Measurements from ENCODE around the gene RNU4-1.

RNU4-1 gene

DNA sequence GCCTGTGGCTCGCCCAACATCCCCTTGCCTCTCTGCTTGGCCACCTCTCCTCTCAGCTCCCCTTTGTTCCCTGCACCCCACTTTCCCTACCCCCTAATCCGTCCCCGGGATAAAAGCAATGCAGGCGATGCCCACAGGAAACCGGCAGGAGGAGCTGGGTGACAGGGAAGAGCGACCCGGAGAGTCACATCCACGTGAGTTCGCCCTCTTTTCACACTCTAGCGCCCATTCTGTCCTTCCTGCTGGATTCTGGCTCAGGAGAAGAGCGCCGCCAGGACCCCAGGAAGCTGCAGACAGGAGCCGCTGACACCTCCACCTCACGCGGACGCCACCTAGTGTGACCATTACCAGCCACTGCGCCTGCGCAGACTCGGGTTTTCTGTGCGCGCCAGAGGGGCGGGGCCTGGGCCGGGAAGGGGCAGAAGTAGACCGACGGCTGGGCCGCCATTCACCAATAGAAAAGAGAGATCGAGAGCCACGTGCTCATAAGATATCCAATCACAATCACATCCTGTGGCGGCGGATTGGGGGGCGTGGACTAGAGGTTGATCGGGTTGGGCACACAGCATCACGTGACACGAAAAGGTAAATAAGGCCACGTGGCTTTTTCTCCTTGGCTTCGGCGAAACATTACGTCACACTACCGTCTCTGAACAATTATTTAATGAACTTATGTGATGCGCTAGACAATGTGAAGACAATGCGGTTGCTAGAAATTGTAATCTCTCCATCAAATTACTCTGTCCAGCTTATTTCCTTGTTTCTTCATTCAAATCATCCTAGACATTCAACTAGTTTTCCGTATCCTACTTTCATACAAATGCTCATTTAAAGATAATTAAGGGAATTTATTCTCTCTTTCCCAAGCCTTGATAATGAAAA, 24.4 kb upstream of the RNU4-1 start:
- peak; percentile 69 for TF ChIP-seq CTCF (IDR thresholded peaks at IDR 0.05; ENCODE audit: low read depth, low read length)
- DNase-seq (ENCODE audit: extremely low read depth, low read depth): peak; percentile 96

DNA sequence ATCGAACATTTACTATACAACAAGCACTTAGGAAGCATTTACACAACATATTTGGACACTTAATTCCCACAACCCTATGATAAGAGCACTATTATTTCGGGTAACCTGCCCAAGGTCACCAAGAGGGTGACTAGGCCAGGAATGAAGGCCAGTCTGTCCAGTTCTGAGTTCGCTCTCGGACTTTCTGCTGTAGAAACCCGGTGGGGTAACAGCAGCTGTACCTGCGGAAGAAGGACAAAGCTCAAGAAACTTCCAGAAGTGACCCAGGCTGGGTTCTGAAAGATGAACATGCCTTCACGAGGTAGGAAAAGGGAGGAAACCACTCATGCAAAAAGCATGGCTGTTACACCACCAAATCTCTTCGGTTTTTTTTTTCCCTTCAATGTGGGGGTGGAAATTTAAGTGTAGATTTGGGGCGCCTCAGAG, 23.8 kb upstream of the RNU4-1 start:
- no peak for DNase-seq (ENCODE audit: extremely low read depth, low read depth)
- no peak for TF ChIP-seq CTCF (IDR thresholded peaks at IDR 0.05; ENCODE audit: low read depth, low read length)

- peak; percentile 10 for TF ChIP-seq CTCF (IDR thresholded peaks at IDR 0.05; ENCODE audit: low read depth, low read length)
- DNase-seq (ENCODE audit: extremely low read depth, low read depth): no peak
These were observed 21.2 kb upstream of the RNU4-1 start for GRCh38 chr12:120314220-120314619.

DNA sequence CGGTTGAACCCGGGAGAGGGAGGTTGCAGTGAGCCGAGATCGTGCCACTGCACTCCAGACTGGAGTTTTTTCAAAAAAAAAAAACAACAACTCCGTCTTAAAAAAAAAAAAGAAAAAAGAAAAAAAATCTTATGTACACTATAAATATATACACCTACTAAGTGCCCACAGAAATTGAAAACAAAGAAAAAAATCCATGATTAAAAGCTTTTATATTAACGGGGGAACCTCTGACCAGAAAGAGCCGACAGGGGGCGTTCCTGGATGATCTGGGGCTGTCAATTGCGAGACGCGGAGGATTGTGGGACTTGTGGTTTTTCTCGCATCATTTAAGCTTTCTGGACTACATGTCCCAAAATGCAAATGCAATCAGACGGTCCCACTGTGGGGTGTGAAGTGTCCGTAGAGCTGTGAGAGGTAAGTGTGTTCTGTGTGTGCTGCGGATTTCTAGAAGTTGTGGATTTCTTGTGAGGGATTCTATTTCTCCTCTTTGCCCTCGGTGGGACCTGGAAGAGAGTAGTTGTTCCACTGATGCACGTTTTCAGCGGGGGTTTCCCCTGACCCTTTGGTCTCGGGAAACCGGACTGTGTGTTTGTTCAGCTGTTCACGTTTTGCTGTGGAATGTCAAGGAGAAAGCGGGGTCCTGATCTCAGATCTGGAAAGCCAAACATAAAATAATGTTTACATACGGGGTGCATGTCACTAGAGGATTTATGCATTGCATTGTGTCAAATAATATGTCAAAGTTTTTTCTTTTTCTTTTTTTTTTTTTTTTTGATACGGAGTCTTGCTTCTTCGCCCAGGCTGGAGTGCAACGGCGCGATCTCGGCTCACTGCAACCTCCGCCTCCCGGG, 9.2 kb upstream of the RNU4-1 start, which contains the start of gene SIRT4:
Gene SIRT4 (plus strand): TSS at position 360 of the 854 bp plus-strand sequence. CDS start 1,241 bp downstream, outside the sequence.
- DNase-seq (ENCODE audit: extremely low read depth, low read depth): peak; percentile 73
- peak; percentile 86 for TF ChIP-seq CTCF (IDR thresholded peaks at IDR 0.05; ENCODE audit: low read depth, low read length)

DNA sequence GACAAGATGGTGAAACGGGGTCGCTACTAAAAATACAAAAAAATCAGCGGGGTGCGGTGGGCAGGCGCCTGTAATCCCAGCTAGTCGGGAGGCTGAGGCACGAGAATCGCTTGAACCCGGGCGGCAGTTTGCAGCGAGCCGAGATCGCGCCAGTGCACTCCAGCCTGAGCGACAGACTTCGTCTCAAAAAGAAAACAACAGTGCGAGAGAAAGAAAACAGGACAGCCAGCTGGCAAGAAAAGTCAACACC, 701 bp downstream of the RNU4-1 start:
- no peak for DNase-seq (ENCODE audit: extremely low read depth, low read depth)
- no peak for TF ChIP-seq CTCF (IDR thresholded peaks at IDR 0.05; ENCODE audit: low read depth, low read length)

DNA sequence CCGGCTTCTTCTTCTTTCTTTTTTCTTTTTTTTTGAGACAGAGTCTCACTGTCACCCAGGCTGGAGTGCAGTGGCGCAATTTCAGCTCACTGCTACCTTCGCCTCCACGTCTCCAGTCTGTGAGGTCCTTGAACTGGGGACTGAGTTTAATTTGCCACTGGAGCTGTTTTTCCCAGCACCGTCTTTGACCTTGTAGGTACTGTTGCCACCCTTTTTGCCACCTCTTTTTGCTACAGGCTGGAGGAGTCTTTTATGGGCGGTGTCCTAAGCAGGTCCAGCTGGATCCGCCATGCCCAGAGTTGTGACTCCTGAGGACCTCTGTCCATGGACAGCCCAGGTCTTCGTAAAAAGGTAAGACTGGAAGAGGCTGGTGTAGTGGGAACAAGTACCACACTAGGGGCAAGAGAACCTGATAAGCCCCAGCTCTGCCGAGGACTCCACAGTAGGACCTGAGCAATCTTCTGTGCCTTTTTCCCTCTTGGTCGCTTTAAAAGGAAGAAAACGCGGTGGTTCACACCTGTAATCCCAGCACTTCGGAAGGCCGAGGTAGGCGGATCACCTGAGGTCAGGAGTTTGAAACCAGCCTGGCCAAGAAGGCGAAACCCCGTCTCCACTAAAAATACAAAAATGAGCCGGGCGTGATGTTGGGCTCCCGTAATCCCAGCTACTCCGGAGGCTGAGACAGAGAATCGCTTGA, 2.3 kb downstream of the RNU4-1 start:
- TF ChIP-seq CTCF (IDR thresholded peaks at IDR 0.05; ENCODE audit: low read depth, low read length): no peak
- no peak for DNase-seq (ENCODE audit: extremely low read depth, low read depth)
